OCI-LY1 (cell line): Measurements from ENCODE around the gene KDM3B.
"Not testable (repeated sequence)": the region's sequence is repeated elsewhere in the genome, so short reads cannot be mapped to it uniquely, and the experiment has no call there.

Source experiments
- H2AFZ ChIP-seq: fragments of 200-600 bp; sonication (generic), shearing (Covaris generic); 2 replicates; pipeline ENCODE4 v1.6.0; 2014; ENCODE audit warnings: antibody characterized with exemption, mild to moderate bottlenecking, low read length
- H3F3A ChIP-seq: fragments of 200-600 bp; sonication (generic), shearing (Covaris generic); 2 replicates; pipeline ENCODE4 v1.6.0; 2014; ENCODE audit warnings: mild to moderate bottlenecking, antibody characterized with exemption, low read length, moderate library complexity; ENCODE audit not compliant: insufficient read depth
- H3K27ac ChIP-seq: fragments of 200-600 bp; sonication (generic); 2 replicates; pipeline ENCODE4 v1.5.1; 2014; ENCODE audit warnings: low read length, mixed run types, mild to moderate bottlenecking, low read depth; ENCODE audit not compliant: poor library complexity, severe bottlenecking
- H3K27me3 ChIP-seq: fragments of 200-600 bp; sonication (generic); 2 replicates; pipeline ENCODE4 v1.6.0; 2014; ENCODE audit warnings: antibody characterized with exemption, mild to moderate bottlenecking, low read length, moderate library complexity; ENCODE audit not compliant: insufficient read depth
- H3K36me3 ChIP-seq: fragments of 200-600 bp; sonication (generic); 2 replicates; pipeline ENCODE4 v1.6.1; 2014; ENCODE audit warnings: mild to moderate bottlenecking, antibody characterized with exemption, low read length, moderate library complexity, mixed read lengths; ENCODE audit not compliant: insufficient read depth
- H3K4me1 ChIP-seq: fragments of 200-600 bp; sonication (generic); 2 replicates; pipeline ENCODE4 v1.5.1; 2014; ENCODE audit warnings: mild to moderate bottlenecking, low read length, moderate library complexity; ENCODE audit not compliant: insufficient read depth, severe bottlenecking
- H3K4me2 ChIP-seq: fragments of 200-600 bp; sonication (generic), shearing (Covaris generic); 2 replicates; pipeline ENCODE4 v1.6.1; 2014; ENCODE audit warnings: low read length
- H3K4me3 ChIP-seq: fragments of 200-600 bp; sonication (generic); 2 replicates; pipeline ENCODE4 v1.5.1; 2014; ENCODE audit warnings: low read length, low read depth, mild to moderate bottlenecking, mixed read lengths; ENCODE audit not compliant: poor library complexity, severe bottlenecking
- H3K79me2 ChIP-seq: fragments of 200-600 bp; shearing (Covaris generic); 2 replicates; pipeline ENCODE4 v1.6.1; 2016; ENCODE audit warnings: mixed run types, low read length, mixed read lengths; ENCODE audit not compliant: insufficient read depth
- H3K9ac ChIP-seq: fragments of 200-600 bp; sonication (generic), shearing (Covaris generic); 2 replicates; pipeline ENCODE4 v1.6.1; 2014; ENCODE audit warnings: mild to moderate bottlenecking, low read length, mixed read lengths
- H3K9me2 ChIP-seq: fragments of 200-600 bp; sonication (generic), shearing (Covaris generic); 2 replicates; pipeline ENCODE4 v1.6.1; 2014; ENCODE audit warnings: low read depth, mild to moderate bottlenecking, low read length, mixed read lengths
- H3K9me3 ChIP-seq: fragments of 200-600 bp; shearing (Covaris generic); 2 replicates; pipeline ENCODE4 v1.6.1; 2014; ENCODE audit warnings: low read length, mixed read lengths
- H4K20me1 ChIP-seq: fragments of 200-600 bp; sonication (generic), shearing (Covaris generic); 2 replicates; pipeline ENCODE4 v1.6.0; 2016; ENCODE audit warnings: mild to moderate bottlenecking, low read length; ENCODE audit not compliant: insufficient read depth
- CTCF ChIP-seq: fragments of 200-600 bp; sonication (generic), shearing (Covaris generic); IDR thresholded peaks from 2 replicates; pipeline ENCODE4 v1.5.1; 2017; ENCODE audit warnings: mild to moderate bottlenecking, antibody characterized with exemption, low read length, moderate library complexity, mixed read lengths
- EZH2 ChIP-seq: fragments of 200-600 bp; sonication (generic), shearing (Covaris generic); IDR thresholded peaks from 2 replicates; pipeline ENCODE4 v1.8.0; 2017; ENCODE audit warnings: borderline replicate concordance, mixed run types, mild to moderate bottlenecking, antibody characterized with exemption, low read length, moderate library complexity, mixed read lengths

Gene KDM3B

DNA sequence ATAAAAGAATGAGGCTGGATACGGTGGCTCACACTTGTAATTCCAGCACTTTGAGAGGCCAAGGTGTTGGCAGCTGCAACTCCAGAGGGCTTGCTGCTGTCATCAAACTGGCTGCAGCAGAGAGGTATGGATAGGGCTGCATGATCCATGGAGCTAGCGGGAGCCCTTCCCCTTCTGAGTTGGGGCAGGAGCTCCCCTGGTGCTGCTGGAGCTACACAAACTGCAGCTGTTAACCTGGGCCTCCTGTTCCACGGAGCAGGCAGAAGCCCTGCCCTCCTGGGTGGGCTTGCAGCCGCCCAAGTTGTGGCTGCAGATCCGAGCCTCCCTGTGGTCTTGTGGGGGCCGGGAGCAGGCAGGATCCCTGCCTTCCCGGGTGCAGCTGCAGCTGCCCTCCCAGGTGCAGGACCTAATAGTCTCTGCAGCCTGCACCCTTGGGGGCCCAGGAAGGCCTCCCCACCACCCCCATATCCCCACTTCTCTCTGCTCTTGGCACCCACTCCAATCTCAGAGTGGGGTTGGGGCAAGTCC lies 36.7 kb upstream of the KDM3B start:
- Histone ChIP-seq H4K20me1 (no peaks in the 10 kb centered on the region), H3K9ac (no peak overlapping the region), H3K9me2 (no peaks in the 10 kb centered on the region), H3F3A (no peaks in the 10 kb centered on the region), H3K4me3 (no peak overlapping the region), H3K36me3 (peaks cover 61% of the 10 kb centered on the region), H3K27ac (no peak overlapping the region), H3K79me2 (no peaks in the 10 kb centered on the region), H3K4me1 (no peaks in the 10 kb centered on the region), H2AFZ (no peak overlapping the region), H3K4me2 (no peak overlapping the region), H3K27me3 (no peaks in the 10 kb centered on the region), H3K9me3 (no peaks in the 10 kb centered on the region)
- TF ChIP-seq CTCF, result no peak

DNA sequence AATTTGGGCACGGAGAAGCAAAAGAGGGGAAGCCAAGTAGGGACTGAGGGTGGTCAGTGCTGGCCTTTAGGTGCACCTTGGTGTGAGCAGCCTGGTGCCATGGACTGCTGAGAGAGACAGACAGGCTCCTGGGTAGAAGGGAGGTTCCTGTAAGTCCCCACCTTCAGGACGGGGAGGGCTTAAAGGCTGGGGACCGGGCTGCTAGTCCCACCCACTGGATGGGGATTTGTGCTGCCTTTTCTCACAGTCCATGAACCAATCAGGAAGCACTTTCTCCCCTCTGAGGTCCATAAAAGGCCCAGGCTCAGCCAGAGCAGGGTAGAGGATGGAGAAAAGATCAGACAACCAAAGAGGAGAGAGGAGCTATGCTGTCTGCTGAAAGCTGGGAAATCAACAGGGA lies 36.1 kb upstream of the KDM3B start:
- H3K9ac ChIP-seq, result no peak overlapping the region
- H3K4me1 ChIP-seq, result no peaks in the 10 kb centered on the region
- no peaks in the 10 kb centered on the region for H3K79me2 ChIP-seq
- H4K20me1 ChIP-seq, result no peaks in the 10 kb centered on the region
- H3K36me3 ChIP-seq, result peaks cover 66% of the 10 kb centered on the region
- H3K9me2 ChIP-seq, result no peaks in the 10 kb centered on the region
- TF ChIP-seq EZH2 (no peak), CTCF (no peak)
- H3K4me2 ChIP-seq, result no peak overlapping the region
- H3K9me3 ChIP-seq, result no peaks in the 10 kb centered on the region
- no peak overlapping the region for H2AFZ ChIP-seq
- H3F3A ChIP-seq, result no peaks in the 10 kb centered on the region
- H3K4me3 ChIP-seq, result no peak overlapping the region
- no peak overlapping the region for H3K27ac ChIP-seq
- H3K27me3 ChIP-seq, result no peaks in the 10 kb centered on the region

GRCh38 chr5:138318211-138318610 lies 34.3 kb upstream of the KDM3B start:
- not testable (repeated sequence) for H3K4me2 ChIP-seq, H3K4me3 ChIP-seq, H3K9me3 ChIP-seq, H3K9me2 ChIP-seq, H3K79me2 ChIP-seq, H4K20me1 ChIP-seq, H3K4me1 ChIP-seq, H3F3A ChIP-seq, H3K27ac ChIP-seq, H3K9ac ChIP-seq, H3K27me3 ChIP-seq, H2AFZ ChIP-seq
- peaks cover 51% of the 10 kb centered on the region for H3K36me3 ChIP-seq

- H4K20me1 ChIP-seq, result no peaks in the 10 kb centered on the region
- peak overlapping the region; percentile 63 for H3K27ac ChIP-seq
- H3K36me3 ChIP-seq, result peaks cover 10% of the 10 kb centered on the region; the same call in 1 of the 2 replicates
- H2AFZ ChIP-seq, result 0 out of 2 replicates have a peak overlapping the region, but pooled peaks have one; percentile 15
- H3K4me3 ChIP-seq, result peak overlapping the region; percentile 84
- TF ChIP-seq EZH2 (no peak), CTCF (no peak)
- no peaks in the 10 kb centered on the region for H3K27me3 ChIP-seq
- peak overlapping the region; percentile 89 for H3K9ac ChIP-seq
- H3K9me3 ChIP-seq, result no peaks in the 10 kb centered on the region
- no peaks in the 10 kb centered on the region for H3F3A ChIP-seq
- peak overlapping the region; percentile 97 for H3K4me2 ChIP-seq
- H3K9me2 ChIP-seq, result no peaks in the 10 kb centered on the region
- H3K79me2 ChIP-seq, result peaks cover 8% of the 10 kb centered on the region; the same call in 1 of the 2 replicates
- H3K4me1 ChIP-seq, result peaks cover 25% of the 10 kb centered on the region
Measured at GRCh38 chr5:138330813-138331448, 21.6 kb upstream of the KDM3B start.
